Heart left ventricle (tissue), 13 donors: ENCODE results near the gene TSPOAP1.

Source experiments
- POLR2A ChIP-seq, 2 donors: fragments of 450-650 bp; IDR thresholded peaks; one replicate each; pipeline ENCODE4 v1.6.1; 2017; ENCODE audit warnings: antibody characterized with exemption in 2 of 2, mild to moderate bottlenecking in 2 of 2, moderate library complexity in 2 of 2
- TF ChIP-seq, protein P1 (sequence below), 12 donors: fragments of 200-600 bp; sonication (generic) in 4 of 12; IDR thresholded peaks; one replicate each; pipeline versions ENCODE4 v1.5.0 to v1.8.0; 2018 to 2022; ENCODE audit warnings: antibody characterized with exemption in 12 of 12, mild to moderate bottlenecking in 5 of 12
- donor health status: ischemic (EF 13 %, LVEDD 7.1; RV severe dilation, severe dysfunction).
- donor health status: DM: no; HTN: yes; CAD: no.
- donor health status: DM: no; HTN: no; CAD: no.
- donor health status: ischemic (EF 25% LVEDD 6.9; RV normal size, moderate dysfunction).
- donor health status: ischemic (EF 25% LVEDD 5.7; RV mildly dilated, moderate dysfunction).
- donor health status: ischemic (EF 35%, LVEDD 5.7; RV mildly dilated, moderate dysfunction).
- donor health status: nonischemic (EF 11% LVEDD 7.7; RV severe dilation, severe dysfunction).
- donor health status: DM: yes; HTN: yes; CAD: no.
- donor health status: PGD.
- donor health status: ischemic (EF 29% LVEDD 5.4; RV normal size, mild dysfunction).
- donor health status: nonischemic (EF 23%, LVEDD 6.1; RV moderate dilation, normal function).

DNA sequence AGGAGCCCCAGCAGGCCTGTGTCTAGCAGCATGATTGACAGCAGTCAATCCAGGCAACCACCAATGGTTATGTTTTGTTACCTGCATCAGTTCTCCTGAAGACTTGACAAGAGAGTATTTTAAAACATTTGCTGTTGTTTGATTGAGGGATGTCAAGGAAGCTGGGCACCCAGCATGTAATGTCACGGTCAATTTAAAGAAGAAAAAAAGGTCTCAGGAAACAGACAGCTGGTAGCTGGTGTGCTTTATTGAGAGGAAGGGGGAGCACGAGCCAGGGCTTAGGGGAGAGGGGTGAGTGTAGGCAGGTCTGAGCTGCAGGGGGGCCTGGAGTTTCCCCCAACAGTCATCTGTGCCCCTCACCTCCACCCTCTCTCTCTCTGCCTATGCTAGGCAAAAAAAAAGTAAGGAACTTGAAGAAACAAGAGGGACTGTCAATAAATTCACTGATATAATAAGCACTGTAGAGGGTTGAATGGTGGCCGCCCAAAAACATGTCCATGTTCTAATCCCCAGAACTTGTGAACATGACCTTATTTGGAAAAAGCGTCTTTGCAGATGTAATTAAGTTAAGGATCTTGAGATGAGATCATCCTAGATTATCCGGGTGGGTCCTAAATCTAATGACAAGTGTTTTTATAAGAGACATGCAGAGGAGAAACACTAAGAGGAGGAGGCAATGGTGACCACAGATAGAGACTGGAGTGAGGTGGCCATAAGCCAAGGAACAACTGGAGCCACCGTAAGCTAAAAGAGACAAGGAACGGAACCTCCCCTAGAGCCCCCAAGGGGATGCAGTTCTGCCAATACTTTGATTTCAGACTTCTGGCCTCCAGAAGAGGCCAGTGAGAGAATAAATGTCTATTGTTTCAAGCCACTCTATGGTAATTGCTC lies 14.5 kb downstream of the TSPOAP1 start:
- TF ChIP-seq, protein P1, sequence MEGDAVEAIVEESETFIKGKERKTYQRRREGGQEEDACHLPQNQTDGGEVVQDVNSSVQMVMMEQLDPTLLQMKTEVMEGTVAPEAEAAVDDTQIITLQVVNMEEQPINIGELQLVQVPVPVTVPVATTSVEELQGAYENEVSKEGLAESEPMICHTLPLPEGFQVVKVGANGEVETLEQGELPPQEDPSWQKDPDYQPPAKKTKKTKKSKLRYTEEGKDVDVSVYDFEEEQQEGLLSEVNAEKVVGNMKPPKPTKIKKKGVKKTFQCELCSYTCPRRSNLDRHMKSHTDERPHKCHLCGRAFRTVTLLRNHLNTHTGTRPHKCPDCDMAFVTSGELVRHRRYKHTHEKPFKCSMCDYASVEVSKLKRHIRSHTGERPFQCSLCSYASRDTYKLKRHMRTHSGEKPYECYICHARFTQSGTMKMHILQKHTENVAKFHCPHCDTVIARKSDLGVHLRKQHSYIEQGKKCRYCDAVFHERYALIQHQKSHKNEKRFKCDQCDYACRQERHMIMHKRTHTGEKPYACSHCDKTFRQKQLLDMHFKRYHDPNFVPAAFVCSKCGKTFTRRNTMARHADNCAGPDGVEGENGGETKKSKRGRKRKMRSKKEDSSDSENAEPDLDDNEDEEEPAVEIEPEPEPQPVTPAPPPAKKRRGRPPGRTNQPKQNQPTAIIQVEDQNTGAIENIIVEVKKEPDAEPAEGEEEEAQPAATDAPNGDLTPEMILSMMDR (IDR thresholded peaks at IDR 0.05): no peak
- TF ChIP-seq POLR2A (IDR thresholded peaks at IDR 0.05): no peak
